HEK293 (cell line): ENCODE results near the gene FNDC1.

Experiments used
- CTCF ChIA-PET: fragments of 350-600 bp; formaldehyde crosslinking; extraction: SDS; loops from one replicate; lab custom pipeline; 2021; ENCODE audit warnings: antibody characterized with exemption; lab: Yijun Ruan, JAX
- POLR2A ChIA-PET: fragments of 300-600 bp; formaldehyde crosslinking; extraction: SDS; loops from one replicate; lab custom pipeline; 2020; ENCODE audit warnings: antibody characterized with exemption, inconsistent platforms; lab: Yijun Ruan, JAX
- H3K27ac ChIP-seq: fragments of 200-500 bp; sonication (Bioruptor generic); 2 replicates; pipeline ENCODE4 v1.5.1; 2014; ENCODE audit warnings: low read depth, low read length, control low read depth, inconsistent platforms; ENCODE audit errors: extremely low read depth
- H3K36me3 ChIP-seq, 2 experiments: fragments of 200-500 bp in 1 of 2; sonication (Bioruptor generic) in 1 of 2; 1 replicate in 1 of 2; 2 replicates in 1 of 2; pipeline ENCODE4 v1.5.1; 2014 to 2017; ENCODE audit warnings: inconsistent platforms in 2 of 2, low read length in 2 of 2; ENCODE audit not compliant: control insufficient read depth in 2 of 2, insufficient read depth in 1 of 2
- H3K4me1 ChIP-seq: fragments of 200-500 bp; sonication (Bioruptor generic); 2 replicates; pipeline ENCODE4 v1.5.1; 2014; ENCODE audit warnings: mild to moderate bottlenecking, low read length, inconsistent platforms; ENCODE audit not compliant: control insufficient read depth, insufficient read depth
- H3K4me3 ChIP-seq: 2 replicates; pipeline ENCODE4 v1.5.1; 2011; ENCODE audit warnings: low read depth, mild to moderate bottlenecking, control low read depth, low read length, moderate library complexity
- H3K9me3 ChIP-seq: fragments of 200-500 bp; sonication (Bioruptor generic); 2 replicates; pipeline ENCODE4 v1.5.1; 2014; ENCODE audit warnings: low read depth, low read length, inconsistent platforms; ENCODE audit not compliant: control insufficient read depth, insufficient read depth
- EGR2 ChIP-seq: fragments of 450-650 bp; formaldehyde crosslinking; IDR thresholded peaks from 2 replicates; pipeline ENCODE4 v1.5.1; 2016; ENCODE audit warnings: low read depth, missing biosample characterization, missing genetic modification characterization
- GLI4 ChIP-seq: fragments of 450-650 bp; formaldehyde crosslinking; IDR thresholded peaks from 2 replicates; pipeline ENCODE4 v1.5.1; 2016; ENCODE audit warnings: missing biosample characterization, missing genetic modification characterization
- HOXD13 ChIP-seq: sonication (generic); formaldehyde crosslinking; IDR thresholded peaks from 2 replicates; pipeline ENCODE4 v1.8.0; 2022; ENCODE audit warnings: missing genetic modification reagents, borderline replicate concordance
- MEIS1 ChIP-seq: sonication (generic); formaldehyde crosslinking; IDR thresholded peaks from 2 replicates; pipeline ENCODE4 v1.8.1; 2022; ENCODE audit warnings: missing genetic modification reagents, mild to moderate bottlenecking, borderline replicate concordance
- PRDM1 ChIP-seq: fragments of 450-650 bp; formaldehyde crosslinking; IDR thresholded peaks from 2 replicates; pipeline ENCODE4; 2016; ENCODE audit warnings: missing biosample characterization, missing genetic modification characterization
- ZBTB20 ChIP-seq: fragments of 450-650 bp; formaldehyde crosslinking; IDR thresholded peaks from 2 replicates; pipeline ENCODE4 v1.5.1; 2016; ENCODE audit warnings: missing biosample characterization, missing genetic modification characterization
- ZBTB8A ChIP-seq: fragments of 450-650 bp; formaldehyde crosslinking; IDR thresholded peaks from 2 replicates; pipeline ENCODE4 v1.5.1; 2016; ENCODE audit warnings: missing biosample characterization, missing genetic modification characterization
- ZEB2 ChIP-seq: fragments of 450-650 bp; formaldehyde crosslinking; IDR thresholded peaks from 2 replicates; pipeline ENCODE4 v1.5.1; 2016; ENCODE audit warnings: missing biosample characterization, missing genetic modification characterization
- ZFHX2 ChIP-seq: fragments of 450-650 bp; formaldehyde crosslinking; conservative IDR thresholded peaks from 2 replicates; pipeline ENCODE4 v1.5.1; 2016; ENCODE audit warnings: missing biosample characterization, missing genetic modification characterization
- ZIC2 ChIP-seq: fragments of 450-650 bp; formaldehyde crosslinking; IDR thresholded peaks from 2 replicates; pipeline ENCODE4 v1.5.1; 2016; ENCODE audit warnings: missing biosample characterization, missing genetic modification characterization
- ZNF121 ChIP-seq: fragments of 450-650 bp; formaldehyde crosslinking; IDR thresholded peaks from 2 replicates; pipeline ENCODE4 v1.5.1; 2016; ENCODE audit warnings: missing biosample characterization, missing genetic modification characterization
- ZNF155 ChIP-seq: fragments of 450-650 bp; formaldehyde crosslinking; IDR thresholded peaks from 2 replicates; pipeline ENCODE4 v1.5.1; 2016; ENCODE audit warnings: missing biosample characterization, missing genetic modification characterization
- ZNF2 ChIP-seq: fragments of 450-650 bp; formaldehyde crosslinking; IDR thresholded peaks from 2 replicates; pipeline ENCODE4 v1.5.1; 2016; ENCODE audit warnings: missing biosample characterization, missing genetic modification characterization
- ZNF24 ChIP-seq: fragments of 450-650 bp; formaldehyde crosslinking; IDR thresholded peaks from 2 replicates; pipeline ENCODE4 v1.5.1; 2016; ENCODE audit warnings: missing biosample characterization, missing genetic modification characterization
- ZNF335 ChIP-seq: fragments of 450-650 bp; formaldehyde crosslinking; conservative IDR thresholded peaks from 2 replicates; pipeline ENCODE4 v1.5.1; 2016; ENCODE audit warnings: missing biosample characterization, missing genetic modification characterization
- ZNF366 ChIP-seq: fragments of 450-650 bp; formaldehyde crosslinking; conservative IDR thresholded peaks from 2 replicates; pipeline ENCODE4 v1.5.1; 2016; ENCODE audit warnings: missing biosample characterization, missing genetic modification characterization
- ZNF398 ChIP-seq: fragments of 450-650 bp; formaldehyde crosslinking; IDR thresholded peaks from 2 replicates; pipeline ENCODE4 v1.5.1; 2017; ENCODE audit warnings: missing biosample characterization, missing genetic modification characterization
- ZNF449 ChIP-seq: fragments of 450-650 bp; formaldehyde crosslinking; IDR thresholded peaks from 2 replicates; pipeline ENCODE4 v1.5.1; 2017; ENCODE audit warnings: missing biosample characterization, mild to moderate bottlenecking, missing genetic modification characterization, moderate library complexity
- ZNF561 ChIP-seq: fragments of 450-650 bp; IDR thresholded peaks from 2 replicates; pipeline ENCODE4 v1.5.1; 2018; ENCODE audit warnings: missing biosample characterization, missing genetic modification characterization, borderline replicate concordance
- ZNF626 ChIP-seq: fragments of 450-650 bp; sonication (Bioruptor Pico); formaldehyde crosslinking; IDR thresholded peaks from 2 replicates; pipeline ENCODE4 v1.5.1; 2018; ENCODE audit warnings: missing biosample characterization, missing genetic modification characterization, inconsistent platforms
- ZNF660 ChIP-seq: fragments of 450-650 bp; IDR thresholded peaks from 2 replicates; pipeline ENCODE4 v1.5.1; 2018; ENCODE audit warnings: missing biosample characterization, mild to moderate bottlenecking, missing genetic modification characterization
- ZXDB ChIP-seq: fragments of 450-650 bp; formaldehyde crosslinking; IDR thresholded peaks from 2 replicates; pipeline ENCODE4 v1.5.1; 2016; ENCODE audit warnings: missing biosample characterization, missing genetic modification characterization
- TF ChIP-seq, protein P1 (sequence below): fragments of 450-650 bp; IDR thresholded peaks from 2 replicates; pipeline ENCODE4 v1.5.1; 2018; ENCODE audit warnings: missing biosample characterization, missing genetic modification characterization
- TF ChIP-seq, protein P2 (sequence below): fragments of 450-650 bp; formaldehyde crosslinking; IDR thresholded peaks from 2 replicates; pipeline ENCODE4 v1.5.1; 2017; ENCODE audit warnings: missing biosample characterization, missing genetic modification characterization
- TF ChIP-seq, protein P3 (sequence below): fragments of 450-650 bp; formaldehyde crosslinking; optimal IDR thresholded peaks from 2 replicates; pipeline ENCODE3; 2016; ENCODE audit warnings: missing biosample characterization, mild to moderate bottlenecking, missing genetic modification characterization

FNDC1 gene

DNA sequence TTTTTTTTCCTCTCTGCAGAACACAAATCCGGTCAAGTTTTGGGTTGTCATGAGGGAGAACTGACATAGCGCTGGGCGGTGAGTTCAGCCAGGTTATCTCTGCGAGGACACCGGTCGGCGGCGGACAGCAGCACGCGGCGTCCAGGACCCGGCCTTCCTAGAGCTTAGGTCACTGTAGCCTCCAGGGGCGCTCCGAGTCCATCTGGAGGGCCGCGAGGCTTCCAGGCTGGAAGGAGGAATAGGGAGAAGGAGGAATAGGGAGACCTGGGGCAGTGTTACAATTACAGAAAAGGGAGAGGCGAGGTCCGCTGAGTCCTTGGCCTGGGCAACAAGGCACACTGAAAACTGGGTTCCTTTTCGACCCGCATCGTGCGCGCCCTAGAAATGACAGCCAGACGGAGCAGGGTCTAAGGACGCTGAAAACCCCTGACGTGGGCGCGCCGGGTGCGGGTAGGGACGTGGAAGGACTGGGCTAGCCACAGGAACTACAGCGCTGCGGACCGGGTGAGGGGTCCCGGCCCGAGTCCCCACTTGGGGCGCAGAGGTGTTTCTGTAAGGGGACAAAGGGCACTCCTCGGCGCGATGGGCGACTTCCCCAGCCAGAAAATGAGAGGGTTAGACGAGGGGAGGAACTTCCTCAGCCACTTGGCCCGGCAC lies 536 bp upstream of the FNDC1 start (continued):
- TF ChIP-seq ZNF449 (tag by site-specific recombination) (no peak), HOXD13 (CRISPR knock-in tag) (no peak), ZXDB (tag by site-specific recombination) (no peak), ZNF626 (tag by site-specific recombination) (no peak), MEIS1 (CRISPR knock-in tag) (no peak), ZEB2 (tag by site-specific recombination) (no peak), ZNF155 (tag by site-specific recombination) (no peak)
- TF ChIP-seq, protein P1, sequence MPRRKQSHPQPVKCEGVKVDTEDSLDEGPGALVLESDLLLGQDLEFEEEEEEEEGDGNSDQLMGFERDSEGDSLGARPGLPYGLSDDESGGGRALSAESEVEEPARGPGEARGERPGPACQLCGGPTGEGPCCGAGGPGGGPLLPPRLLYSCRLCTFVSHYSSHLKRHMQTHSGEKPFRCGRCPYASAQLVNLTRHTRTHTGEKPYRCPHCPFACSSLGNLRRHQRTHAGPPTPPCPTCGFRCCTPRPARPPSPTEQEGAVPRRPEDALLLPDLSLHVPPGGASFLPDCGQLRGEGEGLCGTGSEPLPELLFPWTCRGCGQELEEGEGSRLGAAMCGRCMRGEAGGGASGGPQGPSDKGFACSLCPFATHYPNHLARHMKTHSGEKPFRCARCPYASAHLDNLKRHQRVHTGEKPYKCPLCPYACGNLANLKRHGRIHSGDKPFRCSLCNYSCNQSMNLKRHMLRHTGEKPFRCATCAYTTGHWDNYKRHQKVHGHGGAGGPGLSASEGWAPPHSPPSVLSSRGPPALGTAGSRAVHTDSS (tag by site-specific recombination): no peak

- ChIA-PET POLR2A (interaction anchor here (1.1 kb wide), 1 partner anchor 557 kb away, joined by 4 read pairs; the partner anchor contains the start of gene WTAP), CTCF (interaction anchor here (0.6 to 8.1 kb wide), 7 partner anchors 13 to 759 kb away, joined by 3 to 130 read pairs (median 4); no protein-coding TSS in a partner anchor)
- Histone ChIP-seq H3K4me3 (peak overlapping the region; percentile 46), H3K9me3 (no peaks in the 10 kb centered on the region), H3K36me3 (no peaks in the 10 kb centered on the region), H3K27ac (peak overlapping the region; percentile 21; the same call in 1 of the 2 replicates), H3K4me1 (no peaks in the 10 kb centered on the region)
- TF ChIP-seq ZNF121 (tag by site-specific recombination) (no peak), ZIC2 (tag by site-specific recombination) (peak; percentile 85), ZNF366 (0 out of 2 replicates have a peak, but pooled peaks have one; percentile 18), GLI4 (tag by site-specific recombination) (no peak), ZBTB8A (tag by site-specific recombination) (peak; percentile 95), PRDM1 (tag by site-specific recombination) (peak; percentile 96), ZNF335 (tag by site-specific recombination) (peak; percentile 97), ZBTB20 (tag by site-specific recombination) (peak; percentile 64; the same call in 1 of the 2 replicates), ZNF24 (tag by site-specific recombination) (0 out of 2 replicates have a peak, but pooled peaks have one; percentile 25), EGR2 (tag by site-specific recombination) (peak; percentile 56), ZNF660 (tag by site-specific recombination) (no peak), ZEB2 (tag by site-specific recombination) (peak; percentile 77), ZFHX2 (tag by site-specific recombination) (peak; percentile 89), ZNF2 (tag by site-specific recombination) (peak; percentile 50; the same call in 1 of the 2 replicates), ZNF398 (tag by site-specific recombination) (peak; percentile 44), ZNF561 (tag by site-specific recombination) (peak; percentile 37; the same call in 1 of the 2 replicates)
- TF ChIP-seq, protein P2, sequence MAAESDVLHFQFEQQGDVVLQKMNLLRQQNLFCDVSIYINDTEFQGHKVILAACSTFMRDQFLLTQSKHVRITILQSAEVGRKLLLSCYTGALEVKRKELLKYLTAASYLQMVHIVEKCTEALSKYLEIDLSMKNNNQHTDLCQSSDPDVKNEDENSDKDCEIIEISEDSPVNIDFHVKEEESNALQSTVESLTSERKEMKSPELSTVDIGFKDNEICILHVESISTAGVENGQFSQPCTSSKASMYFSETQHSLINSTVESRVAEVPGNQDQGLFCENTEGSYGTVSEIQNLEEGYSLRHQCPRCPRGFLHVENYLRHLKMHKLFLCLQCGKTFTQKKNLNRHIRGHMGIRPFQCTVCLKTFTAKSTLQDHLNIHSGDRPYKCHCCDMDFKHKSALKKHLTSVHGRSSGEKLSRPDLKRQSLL (tag by site-specific recombination): peak; percentile 73
- TF ChIP-seq, protein P3, sequence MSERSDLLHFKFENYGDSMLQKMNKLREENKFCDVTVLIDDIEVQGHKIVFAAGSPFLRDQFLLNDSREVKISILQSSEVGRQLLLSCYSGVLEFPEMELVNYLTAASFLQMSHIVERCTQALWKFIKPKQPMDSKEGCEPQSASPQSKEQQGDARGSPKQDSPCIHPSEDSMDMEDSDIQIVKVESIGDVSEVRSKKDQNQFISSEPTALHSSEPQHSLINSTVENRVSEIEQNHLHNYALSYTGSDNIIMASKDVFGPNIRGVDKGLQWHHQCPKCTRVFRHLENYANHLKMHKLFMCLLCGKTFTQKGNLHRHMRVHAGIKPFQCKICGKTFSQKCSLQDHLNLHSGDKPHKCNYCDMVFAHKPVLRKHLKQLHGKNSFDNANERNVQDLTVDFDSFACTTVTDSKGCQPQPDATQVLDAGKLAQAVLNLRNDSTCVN (tag by site-specific recombination): peak; percentile 89
These were observed 545 bp downstream of the FNDC1 start for GRCh38 chr6:159169557-159170332.
